AG10803 (cell line): ENCODE measurements around the gene HOXD11.

Experiments
- DNase-seq: peaks from one replicate; pipeline ENCODE4 v3.0.0; 2010; ENCODE audit warnings: low read depth
- H3K4me3 ChIP-seq: 2 replicates; pipeline ENCODE4 v1.5.1; 2011; ENCODE audit warnings: mild to moderate bottlenecking, low read length, control low read depth
- CTCF ChIP-seq: conservative IDR thresholded peaks from 2 replicates; pipeline ENCODE4 v1.5.1; 2011; ENCODE audit warnings: mild to moderate bottlenecking, low read length, control low read depth, inconsistent platforms

Gene HOXD11

GRCh38 chr2:176096243-176096985 lies 10.7 kb upstream of the HOXD11 start:
- TF ChIP-seq CTCF: no peak
- peak overlapping the region; percentile 58 for H3K4me3 ChIP-seq
- DNase-seq: no peak

GRCh38 chr2:176096986-176097819 lies 9.9 kb upstream of the HOXD11 start:
- peak; percentile 80 for TF ChIP-seq CTCF
- peak overlapping the region; percentile 58 for H3K4me3 ChIP-seq
- peak; percentile 56 for DNase-seq

GRCh38 chr2:176097820-176098365 lies 9.2 kb upstream of the HOXD11 start:
- TF ChIP-seq CTCF: no peak
- DNase-seq: no peak
- H3K4me3 ChIP-seq: no peak overlapping the region; the same call in 1 of the 2 replicates

GRCh38 chr2:176098366-176099158 lies 8.5 kb upstream of the HOXD11 start:
- DNase-seq: no peak
- no peak for TF ChIP-seq CTCF
- no peak overlapping the region for H3K4me3 ChIP-seq

GRCh38 chr2:176099159-176099727 lies 7.8 kb upstream of the HOXD11 start:
- TF ChIP-seq CTCF: no peak
- H3K4me3 ChIP-seq: no peak overlapping the region
- no peak for DNase-seq

- TF ChIP-seq CTCF: no peak
- no peak for DNase-seq
- no peak within 1 kb of the TSS for H3K4me3 ChIP-seq
Observed at GRCh38 chr2:176099728-176100546, 7.1 kb upstream of the HOXD11 start, which contains the start of gene HOXD12. Gene HOXD12 (plus strand): TSS chr2:176099795. CDS start chr2:176099802, 7 bp downstream.
